Left renal pelvis (tissue), 4 donors: ENCODE results near the gene AGFG2. TPM values are rescaled to one million over a fixed set of nuclear protein-coding genes. Genes with fewer than 3 reads are reported as not detected.
"Not testable (repeated sequence)": the region's sequence is repeated elsewhere in the genome, so short reads cannot be mapped to it uniquely, and the experiment has no call there.

Experiments
- DNase-seq, 4 donors: peaks; one replicate each; pipeline ENCODE4 v3.0.0-alpha.2; 2013; ENCODE audit warnings: low read depth in 4 of 4, low spot score in 3 of 4
- polyA plus RNA-seq, 4 donors: library from polyadenylated mRNA; unstranded; fragments of 120-200 nt; gene quantifications; one replicate each; pipeline ENCODE4 v1.2.1, GENCODE V29; 2013; ENCODE audit not compliant: insufficient read length in 4 of 4

Gene AGFG2
- 10 to 100 TPM; 10.8 to 16.3 (median 13.9) TPM for polyA plus RNA-seq

GRCh38 chr7:100538654-100539435 lies at the start of gene AGFG2:
Gene AGFG2, plus strand, starts transcription at chr7:100539203. Its CDS starts 144 bp downstream, at chr7:100539347.
- peak; percentile 96 to 99 (median 98) for DNase-seq

- DNase-seq = peak; percentile 82 to 93 (median 88)
Measured at GRCh38 chr7:100489824-100490223, 49.2 kb upstream of the AGFG2 start.

DNA sequence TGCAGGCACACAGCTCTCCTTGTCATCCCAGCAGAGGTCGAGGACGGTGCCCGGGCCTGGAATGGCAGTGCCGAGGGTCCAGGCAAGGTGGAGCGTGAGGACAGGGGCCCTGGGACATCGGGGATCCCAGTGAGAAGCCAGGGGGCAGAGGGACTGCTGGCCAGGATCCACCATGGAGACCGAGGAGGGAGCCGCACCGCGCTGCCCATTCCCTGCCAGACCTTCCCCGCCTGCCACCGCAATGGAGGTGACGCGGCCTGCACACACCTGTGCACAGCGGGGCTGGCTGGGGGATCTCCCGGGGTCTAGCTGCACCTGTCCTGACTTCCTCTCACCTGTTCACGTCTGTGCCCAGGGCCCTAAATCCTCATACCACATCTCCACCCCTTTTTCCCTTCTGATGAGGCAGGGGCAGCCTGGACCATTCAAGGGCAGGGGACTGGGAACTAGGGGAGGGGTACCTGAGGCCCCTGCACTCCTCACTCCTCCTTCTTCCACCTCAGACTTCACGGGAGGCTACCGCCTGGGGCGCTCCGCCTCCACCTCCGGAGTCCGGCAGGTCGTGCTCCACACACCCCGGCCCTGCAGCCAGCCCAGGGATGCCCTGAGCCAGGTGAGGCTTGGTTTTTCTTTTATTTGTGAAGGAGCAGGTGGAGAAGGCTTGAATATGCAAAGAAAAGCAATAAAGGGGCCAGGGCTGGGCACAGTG lies 48.4 kb upstream of the AGFG2 start:
- DNase-seq = no peak

DNA sequence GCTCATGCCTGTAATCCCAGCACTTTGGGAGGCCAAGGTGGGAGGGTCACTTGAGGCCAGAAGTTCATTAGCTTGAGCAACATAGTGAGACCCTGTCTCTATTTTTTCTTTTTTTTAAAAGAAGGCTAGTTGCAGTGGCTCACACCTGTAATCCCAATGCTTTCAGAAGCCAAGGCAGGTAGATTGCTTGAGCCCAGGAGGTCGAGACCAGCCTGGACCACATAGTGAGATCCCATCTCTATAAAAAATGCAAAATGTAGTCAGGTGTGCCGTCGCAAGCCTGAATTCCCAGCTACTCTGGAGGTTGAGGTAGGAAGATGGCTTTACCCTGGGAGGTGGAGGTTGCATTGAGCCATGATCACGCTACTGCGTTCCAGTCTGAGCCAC lies 47.8 kb upstream of the AGFG2 start:
- no peak for DNase-seq

GRCh38 chr7:100492738-100493475 lies 46.1 kb upstream of the AGFG2 start:
- DNase-seq = no peak

- no peak for DNase-seq
Measured at GRCh38 chr7:100493476-100494264, 45.3 kb upstream of the AGFG2 start.

DNA sequence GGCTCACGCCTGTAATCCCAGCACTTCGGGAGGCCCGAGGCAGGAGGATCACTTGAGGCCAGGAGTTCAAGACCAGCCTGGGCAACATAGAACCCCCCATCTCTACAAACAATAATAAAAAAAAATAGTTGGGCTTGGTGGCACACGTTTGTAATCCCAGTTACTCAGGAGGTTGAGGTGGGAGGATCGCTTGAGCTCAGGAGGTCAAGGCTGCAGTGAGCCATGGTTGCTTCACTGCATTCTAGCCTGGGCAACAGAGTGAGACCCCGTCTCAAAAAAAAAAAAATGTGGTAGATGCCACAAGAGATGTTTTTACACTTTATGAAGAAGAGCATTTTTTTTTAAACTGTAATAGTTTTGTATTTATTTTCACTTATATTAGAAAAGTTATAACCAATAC lies 42.5 kb upstream of the AGFG2 start:
- no peak for DNase-seq

DNA sequence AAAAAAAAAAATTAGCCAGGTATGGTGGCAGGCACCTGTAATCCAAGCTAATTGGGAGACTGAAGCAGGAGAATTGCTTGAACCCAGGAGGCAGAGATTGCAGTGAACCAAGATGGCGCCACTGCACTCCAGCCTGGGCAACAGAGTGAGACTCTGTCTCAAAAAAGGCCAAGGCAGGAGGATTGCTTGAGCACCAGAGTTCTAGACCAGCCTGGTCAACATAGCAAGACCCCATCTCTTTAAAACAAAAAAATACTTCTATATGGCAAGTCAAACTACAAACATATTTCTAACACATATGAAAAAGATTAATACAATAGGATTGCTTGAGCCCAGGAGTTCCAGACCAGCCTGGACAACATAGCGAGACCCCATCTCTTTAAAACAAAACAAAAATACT lies 38.3 kb upstream of the AGFG2 start:
- not testable (repeated sequence) for DNase-seq

DNA sequence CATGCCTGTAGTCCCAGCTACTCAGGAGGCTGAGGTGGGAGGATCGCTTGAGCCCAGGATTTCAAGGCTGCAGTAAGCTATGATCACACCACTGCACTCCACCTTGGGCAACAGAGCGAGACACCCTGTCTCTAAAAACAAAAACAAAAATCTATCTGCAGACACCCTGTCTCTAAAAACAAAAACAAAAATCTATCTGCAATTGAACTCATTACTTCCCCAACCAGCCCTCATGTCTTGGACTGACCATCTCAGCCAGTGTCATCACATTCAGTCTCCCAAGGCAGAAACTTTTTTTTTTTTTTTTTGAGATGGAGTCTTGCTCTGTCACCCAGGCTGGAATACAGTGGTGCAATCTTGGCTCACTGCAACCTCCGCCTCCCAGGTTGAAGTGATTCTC lies 35.0 kb upstream of the AGFG2 start:
- DNase-seq = not testable (repeated sequence)

GRCh38 chr7:100504887-100505611 lies 34.0 kb upstream of the AGFG2 start:
- no peak for DNase-seq

DNA sequence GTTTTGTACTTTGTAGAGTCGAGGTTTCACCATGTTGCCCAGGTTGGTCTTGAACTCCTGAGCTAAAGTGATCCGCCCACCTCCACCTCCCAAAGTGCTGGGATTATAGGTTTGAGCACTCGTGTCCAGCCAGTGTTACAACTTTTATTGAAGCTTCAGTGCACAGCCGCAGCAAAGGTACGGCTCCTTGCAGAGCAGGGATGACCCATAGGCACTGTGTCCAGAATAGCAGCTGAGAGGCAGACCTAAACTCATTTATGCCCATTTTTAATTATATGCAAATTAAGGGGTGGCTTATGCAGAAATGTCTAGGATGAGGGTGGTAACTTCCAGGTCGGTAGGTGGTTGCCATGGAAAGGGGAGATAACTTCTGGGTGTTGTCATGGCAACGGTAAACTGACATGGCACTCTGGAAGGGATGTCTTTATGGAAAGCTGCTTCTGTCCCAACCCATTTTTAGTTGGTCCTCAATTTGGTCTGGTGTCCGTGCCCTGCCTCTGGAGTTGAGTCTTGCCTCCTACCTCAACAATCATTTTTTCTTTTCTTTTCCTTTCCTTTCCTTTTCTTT lies 32.6 kb upstream of the AGFG2 start:
- no peak for DNase-seq

DNA sequence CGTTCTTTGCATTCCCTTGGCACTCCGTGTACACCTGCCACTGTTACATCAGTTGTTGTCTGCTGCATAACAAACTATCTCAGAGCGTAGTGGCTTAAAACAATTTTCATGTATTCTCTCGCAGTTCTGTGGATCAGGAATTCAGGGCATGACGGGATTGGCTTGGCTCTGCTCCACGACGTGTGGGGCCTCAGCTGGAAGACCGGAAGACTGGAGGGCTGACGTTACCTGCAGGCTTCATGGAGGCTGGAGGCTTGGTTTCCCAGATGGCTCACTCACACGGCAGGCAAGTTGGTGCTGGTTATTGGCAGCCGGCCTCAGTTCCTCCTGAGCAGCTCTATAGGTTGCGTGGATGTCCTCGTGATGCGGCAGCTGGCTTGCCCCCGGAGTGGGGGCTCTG lies 29.8 kb upstream of the AGFG2 start:
- no peak for DNase-seq

DNA sequence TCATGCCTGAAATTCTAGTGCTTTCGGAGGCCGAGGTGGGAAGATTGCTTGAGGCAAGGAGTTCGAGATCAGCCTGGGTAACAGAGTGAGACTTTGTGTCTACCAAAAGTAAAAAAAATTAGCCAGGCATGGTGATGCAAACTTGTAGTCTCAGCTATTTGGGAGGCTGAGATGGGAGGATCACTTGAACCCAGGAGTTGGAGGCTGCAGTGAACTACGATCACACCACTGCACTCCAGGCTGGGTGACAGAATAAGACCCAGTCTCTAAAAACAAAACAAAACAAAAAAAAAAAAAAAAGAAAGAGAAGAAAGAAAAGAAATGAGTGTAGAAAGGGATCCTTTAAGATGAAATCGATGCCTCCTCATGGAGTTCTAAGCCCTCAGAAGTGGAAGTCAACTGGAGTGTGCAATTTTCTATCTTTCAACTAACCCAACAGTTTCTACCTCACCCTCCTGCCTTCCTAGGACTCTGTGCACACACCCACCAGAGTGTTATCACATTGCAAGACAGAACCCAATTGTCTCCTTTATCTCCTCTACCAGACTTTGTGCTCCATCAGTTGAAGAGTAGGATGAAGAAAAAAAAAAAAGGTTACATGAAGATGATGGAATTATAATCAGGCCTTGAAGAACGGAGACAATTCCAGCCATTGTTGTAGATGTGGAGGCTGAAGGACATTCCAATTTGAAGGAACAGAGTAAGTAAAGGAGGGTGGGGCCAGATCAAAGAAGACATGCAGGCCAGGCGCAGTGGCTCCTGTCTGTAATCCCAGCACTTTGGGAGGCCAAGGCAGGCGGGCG lies 28.4 kb upstream of the AGFG2 start:
- DNase-seq = no peak

DNA sequence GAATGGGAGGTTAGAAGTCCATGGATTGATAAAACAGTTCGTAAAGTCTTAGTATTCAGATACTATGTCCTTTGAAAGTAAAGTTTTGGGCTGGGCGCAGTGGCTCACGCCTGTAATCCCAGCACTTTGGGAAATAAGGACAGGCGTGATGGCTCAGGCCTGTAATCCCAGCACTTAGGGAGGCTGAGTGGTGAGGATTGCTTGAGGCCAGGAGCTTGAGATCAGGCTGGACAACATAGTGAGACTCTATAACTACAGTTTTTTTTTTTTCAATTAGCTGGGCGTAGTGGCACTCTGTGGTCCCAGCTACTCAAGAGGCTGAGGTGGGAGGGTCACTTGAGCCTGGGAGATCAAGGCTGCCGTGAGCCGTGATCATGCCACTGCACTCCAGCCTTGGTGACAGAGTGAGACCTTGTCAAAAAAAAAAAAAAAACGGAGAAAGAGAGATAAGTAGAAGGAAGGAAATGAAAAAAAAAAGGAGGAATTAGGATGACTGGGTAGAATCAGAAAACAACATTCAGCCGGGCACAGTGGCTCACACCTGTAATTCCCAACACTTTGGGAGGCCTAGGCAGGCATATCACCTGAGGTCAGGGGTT lies 25.7 kb upstream of the AGFG2 start:
- DNase-seq = no peak

DNA sequence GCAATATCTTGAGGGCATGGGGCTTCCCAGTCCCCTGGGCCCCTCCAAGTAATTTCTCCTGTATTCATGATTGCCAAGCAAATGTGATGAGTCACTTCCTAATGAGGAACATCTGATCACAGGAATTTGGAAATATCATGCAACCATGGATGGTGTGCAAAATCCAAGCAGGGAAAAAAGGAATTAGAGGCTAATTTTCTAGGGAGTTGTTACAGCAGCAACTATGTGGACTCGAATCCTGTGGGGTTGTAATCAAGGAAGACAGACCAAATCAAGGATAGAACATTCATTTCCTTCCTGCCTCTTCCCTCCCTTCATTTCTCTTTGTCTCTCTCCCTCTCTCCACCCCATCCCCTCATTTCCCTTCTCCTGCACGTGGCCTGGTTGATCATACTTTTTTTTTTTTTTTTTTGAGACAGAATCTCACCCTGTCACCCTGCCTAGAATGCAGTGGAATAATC lies 23.9 kb upstream of the AGFG2 start:
- DNase-seq = no peak

DNA sequence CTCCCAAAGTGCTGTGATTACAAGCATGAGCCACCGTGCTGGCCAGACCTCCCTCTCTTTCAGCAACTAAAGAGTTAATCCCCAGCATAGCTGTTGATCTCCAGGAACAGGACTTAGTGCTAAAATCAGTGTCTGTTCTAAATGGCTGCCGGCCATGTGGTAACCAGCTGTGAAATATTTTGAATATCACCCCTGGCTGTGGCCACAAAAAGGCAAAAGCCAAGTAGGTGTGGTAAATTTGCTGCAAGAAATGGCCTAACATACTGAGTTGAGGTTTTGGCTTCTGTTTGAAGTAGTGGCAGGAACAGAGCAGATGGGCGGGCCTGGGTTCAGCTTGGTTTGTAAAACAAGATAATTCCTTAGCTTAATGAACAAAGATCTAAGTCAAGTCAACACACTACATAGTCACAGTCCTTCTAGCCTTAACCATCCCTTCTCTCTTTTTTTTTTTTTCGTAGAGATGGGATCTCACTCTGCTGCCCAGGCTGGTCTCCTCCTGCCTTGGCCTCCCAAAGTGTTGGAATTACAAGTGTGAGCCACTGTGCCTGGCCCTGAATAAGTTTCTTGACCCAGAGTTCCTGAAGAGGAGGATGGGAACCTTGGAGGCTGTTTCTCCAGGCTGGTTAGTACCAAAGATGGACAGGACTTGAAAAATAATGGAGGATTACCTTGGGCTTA lies 22.7 kb upstream of the AGFG2 start:
- no peak for DNase-seq

DNA sequence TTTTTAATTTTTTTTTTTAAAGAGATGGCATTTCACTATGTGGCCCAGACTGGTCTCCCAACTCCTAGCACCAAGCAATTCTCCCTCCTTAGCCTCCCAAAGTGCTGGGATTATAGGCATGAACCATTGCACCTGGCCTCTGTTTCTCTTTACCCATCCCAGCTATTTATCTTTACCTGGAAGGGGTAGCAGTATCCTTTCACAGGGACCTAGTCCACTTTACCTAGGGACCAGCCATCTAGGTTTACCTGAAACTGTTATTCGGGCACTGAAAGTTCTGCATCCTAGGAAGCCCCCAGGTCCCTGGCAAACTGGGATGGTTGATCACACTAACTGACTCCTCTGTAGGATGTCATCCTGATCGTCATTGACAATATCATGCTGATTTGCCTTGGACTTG lies 21.7 kb upstream of the AGFG2 start:
- DNase-seq = no peak

DNA sequence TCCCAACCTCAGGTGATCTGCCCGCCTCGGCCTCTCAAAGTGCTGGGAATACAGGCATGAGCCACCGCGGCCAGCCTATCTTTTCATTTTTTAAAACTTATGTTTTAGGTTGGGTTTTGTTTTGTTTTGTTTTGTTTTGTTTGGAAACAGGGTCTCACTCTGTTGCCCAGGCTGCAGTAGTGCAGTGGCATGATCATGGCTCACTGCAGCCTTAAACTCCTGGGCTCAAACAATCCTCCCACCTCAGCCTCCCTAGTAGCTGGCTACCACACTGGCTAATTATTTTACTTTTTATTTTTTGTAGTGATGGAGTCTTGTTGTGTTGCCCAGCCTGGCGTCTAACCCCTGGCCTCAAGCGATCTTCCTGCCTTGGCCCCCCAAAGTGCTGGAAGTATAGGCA lies 19.4 kb upstream of the AGFG2 start:
- no peak for DNase-seq
